Measurements from ENCODE around the gene SYT3. TPM values are rescaled to one million over a fixed set of nuclear protein-coding genes. Genes with fewer than 3 reads are reported as not detected.

Gene SYT3
- total and polyA plus RNA-seq, 2 of the 13 experiments (the other 11 are each of a cell fraction or from before 2014, with no cell fraction given) = not detected

DNA sequence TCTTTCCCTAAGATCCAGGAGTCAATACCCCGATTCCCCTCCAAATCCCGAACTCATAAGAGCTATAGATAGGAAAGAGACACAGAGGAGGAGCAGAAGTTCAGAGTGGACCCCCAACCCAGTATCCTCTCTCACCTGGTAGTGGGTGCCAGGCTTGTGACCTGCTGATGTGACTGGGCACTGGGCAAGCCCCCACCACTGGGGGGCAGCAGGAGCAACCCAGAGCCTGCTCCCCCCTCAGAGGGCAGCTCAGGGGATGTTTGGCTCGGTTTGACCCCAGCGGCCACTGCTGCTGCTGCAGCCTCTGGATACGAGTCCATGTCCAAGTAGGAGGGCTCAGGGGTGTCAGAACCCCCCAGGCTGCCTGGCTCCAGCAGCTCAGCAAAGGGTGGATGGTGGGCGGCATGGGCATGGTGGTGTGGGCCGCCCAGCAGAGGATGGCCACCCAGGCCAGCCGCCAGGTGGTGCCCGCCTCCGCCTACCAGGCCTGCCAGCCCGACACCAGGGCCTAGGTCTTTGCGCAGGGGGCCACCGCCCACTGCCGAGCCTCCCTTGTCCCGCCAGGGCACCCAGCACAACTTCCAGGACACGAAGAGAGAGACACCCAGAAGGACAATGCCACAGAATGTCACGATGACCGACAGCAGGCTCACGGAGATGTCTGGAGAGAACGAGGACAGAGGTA, 7.4 kb downstream of the SYT3 start:
- Histone ChIP-seq H3K4me1 (ENCODE audit: insufficient read depth, low read length) (no peaks in the 10 kb centered on the region; the same call in 1 of the 2 replicates), H3K4me3 (replicated peaks in 1 of 3; ENCODE audit: insufficient read depth in 1 of 3, low read depth in 2 of 3, low read length in 3 of 3) (no peak overlapping the region), H3K79me2 (ENCODE audit: insufficient read depth, low read length) (no peaks in the 10 kb centered on the region), H3K36me3 (replicated peaks in 1 of 2; ENCODE audit: control insufficient read depth in 1 of 2, insufficient read depth in 2 of 2, low read length in 2 of 2) (no peaks in the 10 kb centered on the region), H3K27ac (ENCODE audit: extremely low read length, insufficient read depth, low read length) (no peak overlapping the region), H4K20me1 (ENCODE audit: insufficient read depth, low read length) (no peaks in the 10 kb centered on the region), H3K9ac (ENCODE audit: insufficient read depth, low read depth, low read length) (no peak overlapping the region), H2AFZ (ENCODE audit: low read length) (no peak overlapping the region), H3K9me3 (ENCODE audit: low read length) (peaks cover 17% of the 10 kb centered on the region), H3K4me2 (ENCODE audit: low read depth, low read length) (no peak overlapping the region), H3K27me3 (ENCODE audit: control insufficient read depth in 1 of 2, insufficient read depth in 2 of 2, low read length in 2 of 2) (peaks cover 0 to 12% of the 10 kb centered on the region in 2 experiments; a peak in 3 of 5 replicates)
- ATAC-seq (no peak), FAIRE-seq (no peak), DNase-seq (ENCODE audit: low spot score) (no peak)
- intact Hi-C loops (cut with micrococcal nuclease; ENCODE audit: unreplicated experiment) = no loop called here
- ChIA-PET POLR2A (no interaction called here), CTCF (ENCODE audit: low intra/inter-chr PET ratio, low total read pairs) (no interaction called here)
- BruUV-seq (replicated peaks) = no TSS peak
- 19% methylated on average over 9 of the region's 20 CpGs for WGBS (ENCODE audit: low lambda C conversion rate)
- in situ Hi-C loops (cut with HindIII; ENCODE audit: extremely low pct_ligation_motif_present, low pct_unique_long_range_greater_than_20kb) = no loop called here
- no peak for TF ChIP-seq ZKSCAN5 (CRISPR knock-in tag; IDR thresholded peaks at IDR 0.05)
- TF ChIP-seq, protein P1, sequence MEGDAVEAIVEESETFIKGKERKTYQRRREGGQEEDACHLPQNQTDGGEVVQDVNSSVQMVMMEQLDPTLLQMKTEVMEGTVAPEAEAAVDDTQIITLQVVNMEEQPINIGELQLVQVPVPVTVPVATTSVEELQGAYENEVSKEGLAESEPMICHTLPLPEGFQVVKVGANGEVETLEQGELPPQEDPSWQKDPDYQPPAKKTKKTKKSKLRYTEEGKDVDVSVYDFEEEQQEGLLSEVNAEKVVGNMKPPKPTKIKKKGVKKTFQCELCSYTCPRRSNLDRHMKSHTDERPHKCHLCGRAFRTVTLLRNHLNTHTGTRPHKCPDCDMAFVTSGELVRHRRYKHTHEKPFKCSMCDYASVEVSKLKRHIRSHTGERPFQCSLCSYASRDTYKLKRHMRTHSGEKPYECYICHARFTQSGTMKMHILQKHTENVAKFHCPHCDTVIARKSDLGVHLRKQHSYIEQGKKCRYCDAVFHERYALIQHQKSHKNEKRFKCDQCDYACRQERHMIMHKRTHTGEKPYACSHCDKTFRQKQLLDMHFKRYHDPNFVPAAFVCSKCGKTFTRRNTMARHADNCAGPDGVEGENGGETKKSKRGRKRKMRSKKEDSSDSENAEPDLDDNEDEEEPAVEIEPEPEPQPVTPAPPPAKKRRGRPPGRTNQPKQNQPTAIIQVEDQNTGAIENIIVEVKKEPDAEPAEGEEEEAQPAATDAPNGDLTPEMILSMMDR (CRISPR knock-in tag; IDR thresholded peaks at IDR 0.05) = 0 out of 2 replicates have a peak, but pooled peaks have one; percentile 24
- TF ChIP-seq, protein P2, sequence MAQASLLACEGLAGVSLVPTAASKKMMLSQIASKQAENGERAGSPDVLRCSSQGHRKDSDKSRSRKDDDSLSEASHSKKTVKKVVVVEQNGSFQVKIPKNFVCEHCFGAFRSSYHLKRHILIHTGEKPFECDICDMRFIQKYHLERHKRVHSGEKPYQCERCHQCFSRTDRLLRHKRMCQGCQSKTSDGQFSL (CRISPR knock-in tag; IDR thresholded peaks at IDR 0.05) = 0 out of 2 replicates have a peak, but pooled peaks have one; percentile 38

DNA sequence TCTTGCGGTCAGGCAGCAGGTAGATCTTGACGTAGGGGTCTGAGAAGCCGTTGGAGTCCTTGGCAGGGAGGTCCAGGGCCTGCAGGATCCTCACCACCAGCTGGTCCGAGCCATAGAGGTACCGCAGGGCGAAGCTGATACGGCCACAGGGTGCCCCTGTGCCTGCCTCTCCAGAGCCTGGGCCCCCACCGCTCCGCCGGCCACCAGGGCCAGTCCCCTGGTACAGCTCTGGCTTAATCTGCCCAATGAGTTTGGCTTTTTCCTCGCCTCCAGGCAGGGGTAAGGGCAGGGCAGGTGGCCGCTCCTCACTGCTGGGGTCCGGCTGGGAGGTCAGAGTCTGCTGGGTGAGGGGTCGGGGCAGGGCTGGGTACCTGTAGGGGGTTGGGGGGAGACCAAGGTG, 9.9 kb downstream of the SYT3 start:
- H3K36me3 ChIP-seq (replicated peaks in 1 of 2; ENCODE audit: control insufficient read depth in 1 of 2, insufficient read depth in 2 of 2, low read length in 2 of 2) = no peaks in the 10 kb centered on the region
- intact Hi-C loops (cut with micrococcal nuclease; ENCODE audit: unreplicated experiment) (no loop called here), in situ Hi-C loops (cut with HindIII; ENCODE audit: extremely low pct_ligation_motif_present, low pct_unique_long_range_greater_than_20kb) (no loop called here)
- ChIA-PET POLR2A (no interaction called here), CTCF (ENCODE audit: low intra/inter-chr PET ratio, low total read pairs) (no interaction called here)
- ATAC-seq (peak; percentile 40), DNase-seq (ENCODE audit: low spot score) (no peak), FAIRE-seq (no peak)
- no peak overlapping the region for H3K4me3 ChIP-seq (replicated peaks in 1 of 3; ENCODE audit: insufficient read depth in 1 of 3, low read depth in 2 of 3, low read length in 3 of 3)
- no peak overlapping the region for H2AFZ ChIP-seq (ENCODE audit: low read length)
- H3K9ac ChIP-seq (ENCODE audit: insufficient read depth, low read depth, low read length) = no peak overlapping the region
- H3K27me3 ChIP-seq (ENCODE audit: control insufficient read depth in 1 of 2, insufficient read depth in 2 of 2, low read length in 2 of 2) = peaks cover 2 to 7% of the 10 kb centered on the region in 2 experiments; a peak in 2 of 5 replicates
- no TSS peak for BruUV-seq (replicated peaks)
- no peaks in the 10 kb centered on the region for H4K20me1 ChIP-seq (ENCODE audit: insufficient read depth, low read length)
- 7% methylated on average over 3 of the region's 14 CpGs for WGBS (ENCODE audit: low lambda C conversion rate)
- no peak overlapping the region for H3K4me2 ChIP-seq (ENCODE audit: low read depth, low read length)
- H3K4me1 ChIP-seq (ENCODE audit: insufficient read depth, low read length) = no peaks in the 10 kb centered on the region
- H3K9me3 ChIP-seq (ENCODE audit: low read length) = peaks cover 17% of the 10 kb centered on the region
- no peaks in the 10 kb centered on the region for H3K79me2 ChIP-seq (ENCODE audit: insufficient read depth, low read length)
- H3K27ac ChIP-seq (ENCODE audit: extremely low read length, insufficient read depth, low read length) = no peak overlapping the region
- TF ChIP-seq, protein P3, sequence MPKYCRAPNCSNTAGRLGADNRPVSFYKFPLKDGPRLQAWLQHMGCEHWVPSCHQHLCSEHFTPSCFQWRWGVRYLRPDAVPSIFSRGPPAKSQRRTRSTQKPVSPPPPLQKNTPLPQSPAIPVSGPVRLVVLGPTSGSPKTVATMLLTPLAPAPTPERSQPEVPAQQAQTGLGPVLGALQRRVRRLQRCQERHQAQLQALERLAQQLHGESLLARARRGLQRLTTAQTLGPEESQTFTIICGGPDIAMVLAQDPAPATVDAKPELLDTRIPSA (CRISPR knock-in tag; IDR thresholded peaks at IDR 0.05; ENCODE audit: borderline replicate concordance) = no peak
- TF ChIP-seq, protein P1 (CRISPR knock-in tag; IDR thresholded peaks at IDR 0.05) = no peak
- TF ChIP-seq ZSCAN12 (CRISPR knock-in tag; IDR thresholded peaks at IDR 0.05) = no peak
- no peak for TF ChIP-seq ZSCAN9 (CRISPR knock-in tag; IDR thresholded peaks at IDR 0.05; ENCODE audit: borderline replicate concordance)
- TF ChIP-seq, protein P4, sequence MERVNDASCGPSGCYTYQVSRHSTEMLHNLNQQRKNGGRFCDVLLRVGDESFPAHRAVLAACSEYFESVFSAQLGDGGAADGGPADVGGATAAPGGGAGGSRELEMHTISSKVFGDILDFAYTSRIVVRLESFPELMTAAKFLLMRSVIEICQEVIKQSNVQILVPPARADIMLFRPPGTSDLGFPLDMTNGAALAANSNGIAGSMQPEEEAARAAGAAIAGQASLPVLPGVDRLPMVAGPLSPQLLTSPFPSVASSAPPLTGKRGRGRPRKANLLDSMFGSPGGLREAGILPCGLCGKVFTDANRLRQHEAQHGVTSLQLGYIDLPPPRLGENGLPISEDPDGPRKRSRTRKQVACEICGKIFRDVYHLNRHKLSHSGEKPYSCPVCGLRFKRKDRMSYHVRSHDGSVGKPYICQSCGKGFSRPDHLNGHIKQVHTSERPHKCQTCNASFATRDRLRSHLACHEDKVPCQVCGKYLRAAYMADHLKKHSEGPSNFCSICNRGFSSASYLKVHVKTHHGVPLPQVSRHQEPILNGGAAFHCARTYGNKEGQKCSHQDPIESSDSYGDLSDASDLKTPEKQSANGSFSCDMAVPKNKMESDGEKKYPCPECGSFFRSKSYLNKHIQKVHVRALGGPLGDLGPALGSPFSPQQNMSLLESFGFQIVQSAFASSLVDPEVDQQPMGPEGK (CRISPR knock-in tag; IDR thresholded peaks at IDR 0.05) = no peak

Measured in HepG2 (cell line).